Central memory CD4-positive, alpha-beta T cell (primary cell): ENCODE data around the gene ZNF335.
"Not testable (repeated sequence)": the region's sequence is repeated elsewhere in the genome, so short reads cannot be mapped to it uniquely, and the experiment has no call there.

Experiments
- DNase-seq: peaks from one replicate; pipeline ENCODE4 v3.0.0; 2022

ZNF335 gene

DNA sequence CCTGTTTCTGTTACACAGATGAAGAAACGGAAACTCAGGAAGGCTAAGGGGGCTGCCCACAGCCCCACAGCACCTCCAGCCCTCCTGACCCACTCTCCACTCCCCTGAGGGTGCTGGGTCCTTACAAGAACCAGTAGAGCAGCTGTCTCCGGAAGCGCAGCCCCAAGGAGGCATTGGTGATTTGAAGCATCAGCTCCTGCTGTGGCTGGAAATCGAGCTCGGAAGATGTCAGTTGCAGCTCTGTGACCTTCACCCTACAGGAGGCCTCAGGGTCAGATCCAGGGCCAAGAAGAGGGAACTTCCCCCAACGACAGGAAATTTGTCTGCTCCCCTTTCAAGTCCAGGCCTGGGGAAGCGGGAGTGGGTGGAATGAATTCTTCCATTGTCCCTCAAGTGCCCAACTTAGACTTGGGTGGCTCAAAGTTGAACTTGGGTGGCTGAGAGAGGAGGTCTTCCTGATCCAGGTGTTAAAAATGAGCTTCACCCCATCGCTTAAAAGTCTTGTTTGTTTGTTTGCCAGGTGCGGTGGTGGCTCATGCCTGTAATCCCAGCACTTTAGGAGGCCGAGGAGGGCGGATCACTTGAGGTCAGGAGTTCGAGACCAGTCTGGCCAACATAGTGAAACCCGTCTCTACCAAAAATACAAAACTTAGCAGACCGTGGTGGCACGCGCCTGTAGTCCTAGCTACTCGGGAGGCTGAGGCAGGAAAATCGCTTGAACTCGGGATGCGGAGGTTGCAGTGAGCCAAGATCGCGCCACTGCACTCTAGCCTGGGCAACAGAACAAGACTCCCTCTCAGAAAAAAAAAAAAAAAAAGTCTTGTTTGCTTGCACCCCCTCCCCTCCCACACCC lies 62.0 kb downstream of the ZNF335 start:
- no peak for DNase-seq

DNA sequence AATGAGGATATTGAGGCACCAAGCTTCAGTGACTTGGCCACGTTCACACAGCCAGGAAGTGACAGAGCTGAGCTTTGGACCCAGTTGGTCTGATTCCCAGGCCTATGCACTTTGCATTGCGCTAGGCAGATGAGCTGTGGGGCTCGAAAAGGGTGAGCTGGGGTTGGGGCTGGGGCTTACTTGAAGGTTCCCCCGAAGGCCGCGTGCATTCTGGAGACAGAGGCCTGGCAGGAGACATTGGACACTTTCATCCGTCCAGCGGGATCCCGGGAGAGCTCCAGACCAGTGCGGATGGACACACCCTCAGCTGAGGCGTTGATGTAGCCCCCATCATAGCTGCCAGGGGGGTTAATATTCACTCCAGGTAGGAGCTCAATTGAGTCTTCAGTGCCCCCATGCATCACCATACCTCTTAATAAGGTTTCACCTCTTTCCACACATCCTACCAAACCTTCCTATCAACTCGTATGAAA lies 62.6 kb downstream of the ZNF335 start:
- DNase-seq, result no peak

DNA sequence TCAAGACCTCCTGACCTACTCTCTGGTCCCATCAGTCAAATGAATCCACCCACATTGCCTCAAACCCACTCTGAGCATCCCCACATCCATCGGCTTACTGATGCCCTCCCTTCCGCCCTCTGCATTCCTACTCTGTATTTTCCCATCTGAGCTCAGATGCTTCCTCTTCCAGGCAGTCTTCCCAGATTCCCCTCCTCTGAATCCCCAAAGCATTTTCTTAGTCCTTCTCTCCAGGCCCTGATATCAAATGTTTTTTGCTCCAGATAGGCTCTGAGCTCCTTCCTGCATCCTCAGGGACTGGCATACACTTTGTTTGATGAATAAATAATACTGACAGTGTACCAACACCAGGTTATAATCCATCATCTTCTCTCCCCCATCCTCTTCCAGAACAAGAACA lies 63.9 kb downstream of the ZNF335 start:
- DNase-seq, result no peak

DNA sequence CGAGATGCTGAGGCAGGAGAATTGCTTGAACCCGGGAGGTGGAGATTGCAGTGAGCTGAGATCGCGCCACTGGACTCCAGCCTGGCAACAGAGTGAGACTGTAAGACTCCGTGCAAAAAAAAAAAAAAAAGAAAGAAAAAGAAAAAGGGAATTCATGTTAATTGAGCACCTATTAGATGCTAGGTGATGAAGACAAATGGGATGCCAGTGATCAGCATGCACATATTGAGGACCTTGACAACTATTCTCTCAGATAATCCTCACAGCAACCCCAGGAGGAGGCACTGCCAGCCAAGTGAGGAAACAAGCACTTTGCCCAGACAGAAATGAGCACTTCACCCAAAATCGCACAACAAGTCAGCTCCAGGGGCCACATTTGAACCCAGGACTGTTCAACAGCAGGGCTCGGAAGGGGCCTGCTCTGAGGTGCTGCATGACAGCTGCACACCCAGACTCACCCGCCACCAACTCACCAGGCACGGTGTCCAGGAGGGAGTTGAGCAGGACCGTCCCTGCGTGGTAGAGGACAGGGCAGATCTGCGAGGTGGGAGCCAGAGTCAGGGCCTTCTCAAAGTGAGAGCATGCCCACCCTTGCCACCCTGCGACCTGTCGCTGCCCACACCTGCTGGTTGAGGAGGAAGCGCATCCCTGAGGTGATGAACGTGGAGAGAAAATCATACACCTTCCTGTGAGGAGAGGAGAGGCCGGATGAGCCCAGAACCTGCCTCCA lies 64.6 kb downstream of the ZNF335 start:
- no peak for DNase-seq

DNA sequence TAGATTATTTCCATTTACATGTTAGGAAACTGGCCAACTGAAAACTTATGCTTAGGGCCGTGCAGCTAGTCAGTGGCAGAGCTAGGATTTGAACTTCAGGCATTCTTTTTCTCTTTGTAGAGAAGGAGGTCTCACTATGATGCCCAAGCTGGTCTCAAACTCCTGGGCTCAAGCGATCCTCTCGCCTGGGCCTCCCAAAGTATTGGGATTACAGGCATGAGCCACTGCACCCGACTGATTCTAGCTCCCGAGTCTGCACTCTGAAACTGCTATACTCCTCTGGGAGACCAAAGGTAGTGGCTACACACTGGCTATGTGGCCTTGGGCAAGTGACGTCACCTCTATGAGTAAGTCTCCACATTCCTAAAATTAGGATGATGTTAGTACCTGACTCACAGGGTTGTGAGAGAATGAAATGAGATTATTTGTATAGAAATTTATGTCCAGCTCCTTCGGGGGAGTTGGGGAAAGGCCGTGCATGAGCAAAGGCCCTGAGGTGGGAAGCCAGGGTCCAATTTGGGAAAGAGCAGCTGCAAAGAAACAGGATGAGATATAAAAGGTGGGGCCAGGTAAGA lies 66.4 kb downstream of the ZNF335 start:
- no peak for DNase-seq

DNA sequence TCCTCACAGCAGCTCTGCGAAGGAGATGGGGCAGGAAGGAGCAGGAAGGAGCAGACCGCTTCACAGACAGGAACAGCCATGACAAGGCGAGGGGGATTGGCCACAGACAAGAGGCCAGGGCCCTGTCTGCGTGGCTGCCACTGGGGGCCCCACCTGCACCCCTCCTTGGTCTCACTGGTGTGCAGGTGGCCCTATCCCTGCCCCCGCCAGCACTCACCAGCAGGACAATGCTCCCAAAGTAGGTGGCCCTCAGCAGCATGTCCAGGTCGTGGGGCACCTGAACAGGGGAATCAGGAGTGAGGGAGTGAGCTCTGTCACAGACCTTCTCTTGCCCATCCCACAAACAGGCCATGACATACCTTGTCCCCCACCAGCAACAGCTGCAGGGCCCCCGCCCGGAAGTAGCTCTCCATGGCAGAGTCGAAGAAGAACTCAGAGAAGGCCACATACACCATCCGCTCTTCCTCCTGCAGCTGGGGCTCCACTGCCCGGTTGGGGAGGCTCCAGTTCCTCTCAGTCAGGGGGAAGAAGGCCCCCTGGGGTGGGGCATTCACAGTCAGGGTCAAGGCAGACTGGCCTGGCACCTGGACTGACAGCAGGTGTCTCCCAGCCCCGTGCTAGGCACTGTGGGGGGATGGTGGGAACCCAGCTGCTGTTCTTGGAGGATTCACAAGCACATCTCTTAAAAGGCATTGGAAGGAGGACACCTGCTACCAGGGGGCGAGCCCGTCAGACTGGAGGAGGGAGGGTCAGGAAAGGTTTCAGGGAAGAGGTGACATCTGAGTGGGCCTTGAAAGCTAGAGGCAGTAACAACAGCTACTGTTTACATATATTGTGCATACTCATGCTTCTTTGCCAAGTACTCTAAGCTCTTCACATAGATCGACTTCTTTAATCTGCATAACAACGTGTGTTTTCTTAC lies 67.2 kb downstream of the ZNF335 start:
- no peak for DNase-seq

DNA sequence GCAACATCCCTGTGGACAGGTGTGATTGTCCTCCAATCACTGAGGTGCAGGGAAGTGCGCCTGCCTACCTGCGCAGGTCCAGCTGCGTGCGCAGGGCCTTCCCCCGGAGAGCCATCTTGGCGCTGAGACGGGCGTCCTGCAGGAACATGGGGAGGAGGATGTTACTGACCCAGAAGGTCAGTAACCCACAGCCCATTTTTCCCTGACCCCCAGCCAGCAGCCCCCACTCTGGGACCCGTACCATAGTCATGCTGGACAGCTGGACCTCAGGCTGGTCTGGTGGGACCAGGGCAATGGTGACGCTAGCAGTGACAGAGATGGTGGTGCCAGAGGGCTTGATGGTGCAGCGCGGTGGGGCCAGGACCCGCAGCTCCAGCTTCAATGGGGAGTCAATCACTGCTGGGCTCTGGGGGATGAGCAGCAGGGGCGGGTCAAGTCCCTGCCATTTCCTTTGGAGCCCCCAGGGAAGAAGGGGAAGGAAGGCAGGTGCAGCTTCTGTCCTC lies 69.8 kb downstream of the ZNF335 start:
- no peak for DNase-seq

DNA sequence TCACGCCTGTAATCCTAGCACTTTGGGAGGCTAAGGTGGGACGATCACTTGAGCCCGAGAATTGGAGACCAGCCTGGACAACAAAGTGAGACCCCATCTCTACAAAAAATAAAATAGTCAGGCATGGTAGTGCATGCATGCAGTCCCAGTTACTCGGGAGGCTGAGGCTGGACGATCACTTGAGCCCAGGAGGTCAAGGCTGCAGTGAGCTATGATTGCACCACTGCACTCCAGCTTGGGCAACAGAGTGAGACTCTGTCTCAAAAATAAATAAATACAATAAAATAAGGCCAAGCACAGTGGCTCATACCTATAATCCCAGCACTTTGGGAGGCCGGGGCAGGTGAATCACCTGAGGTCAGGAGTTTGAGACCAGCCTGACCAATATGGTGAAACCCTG lies 70.7 kb downstream of the ZNF335 start:
- not testable (repeated sequence) for DNase-seq

DNA sequence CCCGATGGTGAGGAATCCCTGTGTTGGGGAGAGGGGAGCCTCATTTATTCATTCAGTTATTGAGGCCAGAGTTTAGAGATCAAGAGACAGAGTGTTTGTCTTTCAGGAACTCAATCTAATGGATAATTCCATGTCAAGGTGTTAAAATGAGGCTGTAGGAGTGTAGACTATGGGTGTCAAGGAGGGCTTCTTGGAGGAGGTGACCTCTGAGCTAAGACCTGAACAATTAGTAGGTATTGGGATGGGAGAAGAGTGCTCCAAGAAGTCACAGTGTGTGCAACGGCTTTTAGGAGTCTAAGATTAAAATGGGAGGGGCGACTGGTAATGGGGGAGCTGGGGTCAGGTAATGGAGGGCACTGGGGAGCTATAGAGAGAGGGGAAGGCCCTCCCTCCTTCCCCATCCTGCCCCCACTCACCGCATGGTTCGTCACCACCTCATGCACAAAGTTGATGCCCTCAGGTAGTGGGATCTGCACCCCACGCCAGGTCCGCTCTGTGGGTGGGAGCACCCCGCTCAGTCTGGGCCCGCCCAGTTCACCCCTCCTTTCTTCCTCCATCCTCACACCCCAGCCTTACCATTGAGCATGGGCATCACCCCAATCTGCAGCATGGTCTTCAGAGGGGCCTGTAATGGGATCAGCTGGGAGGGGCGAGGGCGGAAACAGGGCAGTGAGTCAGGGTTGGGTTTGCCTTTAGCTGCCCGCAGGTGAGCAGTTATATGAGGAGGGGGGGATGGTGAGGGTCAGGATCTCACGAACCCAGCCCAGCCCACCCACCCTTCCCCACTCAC lies 72.8 kb downstream of the ZNF335 start:
- no peak for DNase-seq
